Fibroblast of lung (primary cell): ENCODE results near the gene ORC4. TPM values are rescaled to one million over a fixed set of nuclear protein-coding genes. Genes with fewer than 3 reads are reported as not detected.
"Not testable (repeated sequence)": the region's sequence is repeated elsewhere in the genome, so short reads cannot be mapped to it uniquely, and the experiment has no call there.

Experiments
- DNase-seq, 2 donors: peaks; one replicate each; pipeline versions ENCODE4 v3.0.0 to v3.0.0-alpha.2; 2010; ENCODE audit warnings: low read depth in 2 of 2
- H2AFZ ChIP-seq: 2 replicates; pipeline ENCODE4 v1.5.1; 2012; ENCODE audit warnings: low read length, control low read depth, inconsistent platforms
- H3K27ac ChIP-seq: 2 replicates; pipeline ENCODE4 v1.5.1; 2011; ENCODE audit warnings: low read length, control low read depth; ENCODE audit not compliant: insufficient read depth
- H3K27me3 ChIP-seq: 2 replicates; pipeline ENCODE4 v1.5.1; 2011; ENCODE audit warnings: mild to moderate bottlenecking, low read length; ENCODE audit not compliant: control insufficient read depth, insufficient read depth
- H3K36me3 ChIP-seq: 2 replicates; pipeline ENCODE4 v1.5.1; 2011; ENCODE audit warnings: low read length; ENCODE audit not compliant: control insufficient read depth, insufficient read depth
- H3K4me1 ChIP-seq: 2 replicates; pipeline ENCODE4 v1.5.1; 2011; ENCODE audit warnings: low read length; ENCODE audit not compliant: control insufficient read depth, insufficient read depth; ENCODE audit errors: extremely low read depth
- H3K4me2 ChIP-seq: 2 replicates; pipeline ENCODE4 v1.5.1; 2011; ENCODE audit warnings: low read length, control low read depth; ENCODE audit not compliant: insufficient read depth; ENCODE audit errors: extremely low read depth
- H3K4me3 ChIP-seq, 4 experiments: fragments of 200-600 bp in 1 of 4; sonication (generic) in 1 of 4; replicated peaks in 1 of 4; 2 replicates each; pipeline ENCODE4 v1.5.1; 2011 to 2016; ENCODE audit warnings: low read length in 4 of 4, low read depth in 3 of 4, mild to moderate bottlenecking in 3 of 4, control low read depth in 2 of 4, inconsistent platforms in 1 of 4, mixed read lengths in 1 of 4; ENCODE audit not compliant: insufficient read depth in 1 of 4; ENCODE audit errors: control extremely low read depth in 1 of 4
- H3K79me2 ChIP-seq: 2 replicates; pipeline ENCODE4 v1.5.1; 2012; ENCODE audit warnings: mild to moderate bottlenecking, low read length, inconsistent platforms; ENCODE audit not compliant: control insufficient read depth, insufficient read depth
- H3K9ac ChIP-seq: 2 replicates; pipeline ENCODE4 v1.5.1; 2011; ENCODE audit warnings: mild to moderate bottlenecking, low read length, control low read depth; ENCODE audit not compliant: insufficient read depth
- H3K9me3 ChIP-seq: 2 replicates; pipeline ENCODE4 v1.5.1; 2012; ENCODE audit warnings: low read depth, low read length; ENCODE audit not compliant: control insufficient read depth, insufficient read depth
- H4K20me1 ChIP-seq: 2 replicates; pipeline ENCODE4 v1.5.1; 2011; ENCODE audit warnings: low read length; ENCODE audit not compliant: control insufficient read depth, insufficient read depth; ENCODE audit errors: extremely low read depth
- EZH2 ChIP-seq: IDR thresholded peaks from 2 replicates; pipeline ENCODE4 v1.5.1; 2012; ENCODE audit warnings: low read length, control low read depth, mild to moderate bottlenecking; ENCODE audit errors: missing control alignments
- polyA plus RNA-seq, 2 donors: library from polyadenylated mRNA; depleted of rRNA in 1 of 2; stranded (reverse) in 1 of 2; unstranded in 1 of 2; fragments of >200 nt; gene quantifications; 2 replicates each; pipeline ENCODE4 v1.2.1, GENCODE V29; 2011 to 2012; ENCODE audit warnings: missing spikeins in 1 of 2
- total RNA-seq: library from RNA; depleted of rRNA; stranded (reverse); fragments of >200 nt; gene quantifications from 2 replicates; pipeline ENCODE4 v1.2.1, GENCODE V29; 2014
- TF ChIP-seq, protein P1 (sequence below), 2 donors: IDR thresholded peaks in 1 of 2; conservative IDR thresholded peaks in 1 of 2; 1 replicate in 1 of 2; 2 replicates in 1 of 2; pipeline ENCODE4 v1.5.1; 2011 to 2012; ENCODE audit warnings: low read length in 2 of 2, control low read depth in 1 of 2, inconsistent platforms in 1 of 2, low read depth in 1 of 2, mild to moderate bottlenecking in 1 of 2

The ORC4 gene
- total and polyA plus RNA-seq, 2 donors (not counting 1 experiment from before 2014, with no cell fraction given): 24.3 to 49.0 TPM

DNA sequence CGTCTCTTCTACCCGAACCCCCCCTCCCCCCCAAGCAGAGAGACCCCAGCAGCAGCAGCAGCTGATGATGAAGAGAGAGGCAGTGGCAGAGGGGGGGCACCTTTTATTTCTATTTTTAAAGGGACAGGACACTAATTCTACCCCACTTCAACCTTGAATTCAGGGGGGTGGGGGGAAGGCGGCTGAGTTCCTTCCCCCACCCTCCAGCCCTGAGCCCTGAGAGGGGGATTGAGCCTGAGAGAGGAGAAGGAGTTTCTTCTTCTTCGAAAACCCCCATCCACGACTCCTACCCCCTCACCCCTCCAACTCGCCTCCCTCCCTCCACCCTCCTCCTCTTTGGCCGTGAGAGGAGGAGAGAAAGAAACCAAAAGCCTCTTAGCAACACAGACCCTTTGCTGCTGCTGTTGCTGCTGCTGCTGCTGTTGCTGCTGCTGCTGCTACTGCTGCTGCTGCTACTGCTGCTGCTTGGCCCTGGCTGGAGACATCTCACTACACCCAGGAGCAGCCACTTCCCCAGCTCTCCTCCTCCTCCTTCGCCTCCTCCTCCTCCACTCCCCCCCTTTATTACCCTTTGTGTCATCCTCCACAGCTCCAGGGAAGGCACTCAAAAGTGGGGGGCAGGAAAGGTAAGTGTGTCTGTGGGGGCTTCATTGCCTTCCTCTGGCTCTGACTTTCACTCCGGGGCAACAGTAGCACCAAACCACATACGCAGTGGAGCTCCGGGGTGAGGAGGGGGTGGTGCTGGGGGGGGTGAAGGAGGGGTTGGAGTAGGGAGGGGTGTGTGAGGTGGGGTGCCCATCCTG, 723 bp upstream of the ORC4 start, which contains the start of gene MBD5:
Gene MBD5, plus strand, starts transcription at position 33 of the 803 bp plus-strand sequence.
- peak within 1 kb of the TSS; percentile 100 for H2AFZ ChIP-seq
- H3K4me1 ChIP-seq: peaks cover 2% of the 10 kb centered on the region
- H3K79me2 ChIP-seq: peaks cover 79% of the 10 kb centered on the region
- H3K4me2 ChIP-seq: peak within 1 kb of the TSS; percentile 86
- no peaks in the 10 kb centered on the region for H3K9me3 ChIP-seq
- DNase-seq: peak; percentile 57 to 70
- peak within 1 kb of the TSS; percentile 94 for H3K27ac ChIP-seq
- no peak for TF ChIP-seq EZH2
- TF ChIP-seq, protein P1, sequence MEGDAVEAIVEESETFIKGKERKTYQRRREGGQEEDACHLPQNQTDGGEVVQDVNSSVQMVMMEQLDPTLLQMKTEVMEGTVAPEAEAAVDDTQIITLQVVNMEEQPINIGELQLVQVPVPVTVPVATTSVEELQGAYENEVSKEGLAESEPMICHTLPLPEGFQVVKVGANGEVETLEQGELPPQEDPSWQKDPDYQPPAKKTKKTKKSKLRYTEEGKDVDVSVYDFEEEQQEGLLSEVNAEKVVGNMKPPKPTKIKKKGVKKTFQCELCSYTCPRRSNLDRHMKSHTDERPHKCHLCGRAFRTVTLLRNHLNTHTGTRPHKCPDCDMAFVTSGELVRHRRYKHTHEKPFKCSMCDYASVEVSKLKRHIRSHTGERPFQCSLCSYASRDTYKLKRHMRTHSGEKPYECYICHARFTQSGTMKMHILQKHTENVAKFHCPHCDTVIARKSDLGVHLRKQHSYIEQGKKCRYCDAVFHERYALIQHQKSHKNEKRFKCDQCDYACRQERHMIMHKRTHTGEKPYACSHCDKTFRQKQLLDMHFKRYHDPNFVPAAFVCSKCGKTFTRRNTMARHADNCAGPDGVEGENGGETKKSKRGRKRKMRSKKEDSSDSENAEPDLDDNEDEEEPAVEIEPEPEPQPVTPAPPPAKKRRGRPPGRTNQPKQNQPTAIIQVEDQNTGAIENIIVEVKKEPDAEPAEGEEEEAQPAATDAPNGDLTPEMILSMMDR (conservative IDR thresholded peaks at IDR 0.05 in 1 of 2, IDR thresholded peaks at IDR 0.05 in 1 of 2; ENCODE audit: low read depth in 1 of 2, low read length in 2 of 2): no peak
- peaks cover 2% of the 10 kb centered on the region for H4K20me1 ChIP-seq
- H3K36me3 ChIP-seq: no peaks in the 10 kb centered on the region
- no peaks in the 10 kb centered on the region for H3K27me3 ChIP-seq
- peak within 1 kb of the TSS; percentile 69 to 93 (median 91) for H3K4me3 ChIP-seq
- H3K9ac ChIP-seq: peak within 1 kb of the TSS; percentile 77

DNA sequence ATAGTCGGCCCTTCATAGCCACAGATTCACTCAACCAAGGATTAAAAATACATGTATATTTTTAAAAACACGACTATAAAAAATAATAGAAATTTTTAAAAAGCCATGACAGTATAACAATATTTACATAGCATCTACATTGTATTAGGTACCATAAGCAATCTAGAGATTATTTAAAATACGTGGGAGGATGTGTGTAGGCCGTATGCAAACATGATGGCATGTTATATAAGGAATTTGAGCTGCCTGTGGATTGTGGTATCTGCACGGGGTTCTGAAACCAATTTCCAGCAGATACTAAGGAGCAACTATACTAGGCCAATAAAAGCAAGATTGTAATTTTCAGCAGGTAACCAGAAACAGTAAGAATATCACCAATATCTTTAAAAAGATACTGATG, 5.9 kb downstream of the ORC4 start:
- DNase-seq: no peak
- H3K27me3 ChIP-seq: no peaks in the 10 kb centered on the region
- H3K4me3 ChIP-seq: no peak overlapping the region
- H2AFZ ChIP-seq: no peak overlapping the region
- H3K79me2 ChIP-seq: peaks cover 69% of the 10 kb centered on the region
- H4K20me1 ChIP-seq: no peaks in the 10 kb centered on the region
- H3K9ac ChIP-seq: no peak overlapping the region
- H3K4me1 ChIP-seq: no peaks in the 10 kb centered on the region
- H3K27ac ChIP-seq: no peak overlapping the region
- no peak overlapping the region for H3K4me2 ChIP-seq
- H3K36me3 ChIP-seq: no peaks in the 10 kb centered on the region
- TF ChIP-seq EZH2: no peak
- TF ChIP-seq, protein P1 (conservative IDR thresholded peaks at IDR 0.05 in 1 of 2, IDR thresholded peaks at IDR 0.05 in 1 of 2; ENCODE audit: low read depth in 1 of 2, low read length in 2 of 2): no peak
- H3K9me3 ChIP-seq: no peaks in the 10 kb centered on the region

DNA sequence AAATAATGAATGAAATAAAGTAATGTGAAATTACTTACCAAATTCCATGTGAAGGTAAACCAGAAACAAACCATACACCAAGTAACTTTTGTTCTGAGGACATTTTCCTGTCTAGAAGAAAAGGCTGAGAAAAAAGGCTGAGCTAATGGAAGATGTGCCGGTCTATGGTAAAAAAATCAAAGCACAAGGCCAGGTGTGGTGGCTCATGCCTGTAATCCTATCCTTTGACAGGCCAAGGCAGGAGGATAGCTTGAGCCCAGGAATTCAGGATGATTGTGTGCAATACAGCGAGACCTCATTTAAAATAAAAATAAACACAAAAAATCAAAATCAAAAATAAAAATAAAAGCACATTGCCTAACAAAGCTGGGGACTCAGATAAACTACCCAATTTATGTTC, 6.7 kb downstream of the ORC4 start:
- no peaks in the 10 kb centered on the region for H3K36me3 ChIP-seq
- TF ChIP-seq EZH2: no peak
- TF ChIP-seq, protein P1 (conservative IDR thresholded peaks at IDR 0.05 in 1 of 2, IDR thresholded peaks at IDR 0.05 in 1 of 2; ENCODE audit: low read depth in 1 of 2, low read length in 2 of 2): no peak

DNA sequence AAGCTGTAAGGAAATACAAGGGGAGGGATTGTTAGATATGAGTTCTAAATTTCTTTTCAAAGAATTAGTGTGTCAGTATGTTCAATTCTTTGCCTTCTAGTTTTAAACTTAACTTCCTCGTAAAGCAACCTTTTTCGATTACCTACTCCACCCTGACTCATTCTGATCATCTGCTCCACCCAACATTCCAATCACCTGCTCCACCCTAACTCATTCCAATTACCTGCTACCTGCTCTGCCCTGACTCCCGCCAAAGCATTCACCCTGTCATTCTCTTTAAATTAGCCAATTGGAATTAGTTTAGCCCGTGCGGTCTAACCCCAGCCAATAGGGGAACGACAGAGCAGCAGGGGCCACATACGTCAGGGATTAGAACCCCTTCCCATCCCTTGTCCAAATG, 12.1 kb downstream of the ORC4 start:
- H3K36me3 ChIP-seq, DNase-seq, H3K27me3 ChIP-seq, H3K9ac ChIP-seq, H3K27ac ChIP-seq, H3K4me2 ChIP-seq, H3K4me3 ChIP-seq, H2AFZ ChIP-seq, H3K4me1 ChIP-seq, H3K9me3 ChIP-seq, H4K20me1 ChIP-seq: not testable (repeated sequence)
- H3K79me2 ChIP-seq: peaks cover 31% of the 10 kb centered on the region

More for the DNA sequence above, 6.7 kb downstream of the ORC4 start:
- no peaks in the 10 kb centered on the region for H3K9me3 ChIP-seq
- H3K4me1 ChIP-seq: no peaks in the 10 kb centered on the region
- no peaks in the 10 kb centered on the region for H3K27me3 ChIP-seq
- DNase-seq: no peak
- peaks cover 64% of the 10 kb centered on the region for H3K79me2 ChIP-seq
- no peak overlapping the region for H3K27ac ChIP-seq
- H4K20me1 ChIP-seq: no peaks in the 10 kb centered on the region
- H3K9ac ChIP-seq: no peak overlapping the region
- H2AFZ ChIP-seq: no peak overlapping the region
- H3K4me2 ChIP-seq: no peak overlapping the region
- H3K4me3 ChIP-seq: no peak overlapping the region
